H1 (cell line): Measurements from ENCODE around the gene CRCP. TPM values are rescaled to one million over a fixed set of nuclear protein-coding genes. Genes with fewer than 3 reads are reported as not detected.

Experiments used
- RNF2 ChIP-seq: fragments of 200-900, 300-1000 bp; sonication (generic); IDR thresholded peaks from 2 replicates; pipeline ENCODE4 v1.7.1; 2016; ENCODE audit warnings: borderline replicate concordance, low read depth, mild to moderate bottlenecking, antibody characterized with exemption, low read length; ENCODE audit not compliant: poor library complexity, severe bottlenecking; ENCODE audit errors: missing control alignments
- RXRA ChIP-seq: IDR thresholded peaks from 2 replicates; pipeline ENCODE4 v1.6.1; 2011; ENCODE audit warnings: low read depth, mild to moderate bottlenecking, low read length, moderate library complexity; ENCODE audit not compliant: insufficient read depth
- polyA plus RNA-seq, 7 experiments: library from polyadenylated mRNA; depleted of rRNA in 3 of 7; stranded (reverse) in 5 of 7; unstranded in 2 of 7; fragments of >200 nt in 5 of 7; fragments of 200-250 nt in 2 of 7; gene quantifications; 1 replicate in 5 of 7; 2 replicates in 1 of 7; 4 replicates in 1 of 7; pipeline versions ENCODE4 v1.2.1 to v1.2.3, GENCODE V29; 2011 to 2013; ENCODE audit warnings: missing spikeins in 2 of 7, mixed read lengths in 2 of 7
- total RNA-seq: library from RNA; stranded (reverse); fragmentation: NEBNext Ultra II Directional; extraction: Animal tissue kit (Norgen Biotek cat#: 25700); gene quantifications from 2 replicates; pipeline ENCODE4 v1.2.1, GENCODE V29; 2021
- TF ChIP-seq, protein P1 (sequence below): IDR thresholded peaks from 2 replicates; pipeline ENCODE4 v1.6.1; 2011; ENCODE audit warnings: low read length, improper control_type of control experiment

Gene CRCP
- total and polyA plus RNA-seq, 2 of the 8 experiments (the other 6 are each of a cell fraction or from before 2014, with no cell fraction given): 15.0 to 29.3 TPM

DNA sequence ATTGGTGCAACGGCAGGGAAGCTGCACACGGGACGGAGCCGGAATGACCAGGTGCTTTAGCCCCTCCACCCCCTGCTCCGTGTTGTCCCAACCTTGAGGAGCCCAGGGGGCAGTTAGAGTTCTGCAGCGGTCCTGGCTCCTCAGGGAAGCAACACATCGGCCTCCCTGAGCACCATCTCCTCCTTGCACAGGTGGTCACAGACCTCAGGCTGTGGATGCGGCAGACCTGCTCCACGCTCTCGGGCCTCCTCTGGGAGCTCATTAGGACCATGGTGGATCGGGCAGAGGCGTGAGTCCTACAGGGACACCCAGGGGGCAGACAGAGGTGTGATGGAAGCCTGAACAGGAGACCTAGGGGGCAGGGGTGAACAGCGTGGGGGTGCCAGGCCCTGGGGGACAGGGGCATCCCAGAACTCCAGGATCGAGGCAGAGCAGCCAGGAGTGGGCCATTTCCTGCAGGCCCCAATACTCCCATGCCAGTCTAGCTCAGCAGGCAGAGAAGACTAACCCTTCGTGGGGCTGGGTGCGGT, 31.7 kb upstream of the CRCP start (continued):
- TF ChIP-seq RNF2: no peak
- TF ChIP-seq, protein P1, sequence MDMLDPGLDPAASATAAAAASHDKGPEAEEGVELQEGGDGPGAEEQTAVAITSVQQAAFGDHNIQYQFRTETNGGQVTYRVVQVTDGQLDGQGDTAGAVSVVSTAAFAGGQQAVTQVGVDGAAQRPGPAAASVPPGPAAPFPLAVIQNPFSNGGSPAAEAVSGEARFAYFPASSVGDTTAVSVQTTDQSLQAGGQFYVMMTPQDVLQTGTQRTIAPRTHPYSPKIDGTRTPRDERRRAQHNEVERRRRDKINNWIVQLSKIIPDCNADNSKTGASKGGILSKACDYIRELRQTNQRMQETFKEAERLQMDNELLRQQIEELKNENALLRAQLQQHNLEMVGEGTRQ: no peak
- no peak for TF ChIP-seq RXRA
